GM12801 (cell line): ENCODE measurements around the gene NDOR1.

Experiments used
- CTCF ChIP-seq: IDR thresholded peaks from one replicate; pipeline ENCODE4 v1.5.1; 2011; ENCODE audit warnings: control low read depth; ENCODE audit not compliant: insufficient read length; ENCODE audit errors: extremely low read depth

Gene NDOR1

GRCh38 chr9:137223078-137223970 lies 17.8 kb downstream of the NDOR1 start:
- TF ChIP-seq CTCF, result no peak

- no peak for TF ChIP-seq CTCF
Observed at GRCh38 chr9:137224830-137225694, 19.6 kb downstream of the NDOR1 start, which contains the start of gene CYSRT1. CYSRT1 (plus strand) TSS chr9:137225174; CDS start chr9:137225622, 448 bp downstream.

- TF ChIP-seq CTCF, result no peak
Observed at GRCh38 chr9:137225699-137226331, 20.3 kb downstream of the NDOR1 start.

GRCh38 chr9:137226338-137227053 lies 21.0 kb downstream of the NDOR1 start:
- no peak for TF ChIP-seq CTCF

GRCh38 chr9:137227054-137227852 lies 21.8 kb downstream of the NDOR1 start, which contains the start of gene RNF224:
RNF224 (plus strand) TSS chr9:137227502; CDS start chr9:137228336, 834 bp downstream.
- TF ChIP-seq CTCF, result no peak

- TF ChIP-seq CTCF, result no peak
Observed at GRCh38 chr9:137227853-137228505, 22.5 kb downstream of the NDOR1 start.
